Dermis blood vessel endothelial cell (primary cell): ENCODE results near the gene MTOR. TPM values are rescaled to one million over a fixed set of nuclear protein-coding genes. Genes with fewer than 3 reads are reported as not detected.

Experiments
- DNase-seq: peaks from one replicate; pipeline ENCODE4 v3.0.0; 2010
- total RNA-seq: library from RNA; depleted of rRNA; stranded (reverse); fragments of >200 nt; gene quantifications from 2 replicates; pipeline ENCODE4 v1.2.3, GENCODE V29; 2014

MTOR gene
- total RNA-seq, 1 donor from 2014 or later, result 63.5 TPM

DNA sequence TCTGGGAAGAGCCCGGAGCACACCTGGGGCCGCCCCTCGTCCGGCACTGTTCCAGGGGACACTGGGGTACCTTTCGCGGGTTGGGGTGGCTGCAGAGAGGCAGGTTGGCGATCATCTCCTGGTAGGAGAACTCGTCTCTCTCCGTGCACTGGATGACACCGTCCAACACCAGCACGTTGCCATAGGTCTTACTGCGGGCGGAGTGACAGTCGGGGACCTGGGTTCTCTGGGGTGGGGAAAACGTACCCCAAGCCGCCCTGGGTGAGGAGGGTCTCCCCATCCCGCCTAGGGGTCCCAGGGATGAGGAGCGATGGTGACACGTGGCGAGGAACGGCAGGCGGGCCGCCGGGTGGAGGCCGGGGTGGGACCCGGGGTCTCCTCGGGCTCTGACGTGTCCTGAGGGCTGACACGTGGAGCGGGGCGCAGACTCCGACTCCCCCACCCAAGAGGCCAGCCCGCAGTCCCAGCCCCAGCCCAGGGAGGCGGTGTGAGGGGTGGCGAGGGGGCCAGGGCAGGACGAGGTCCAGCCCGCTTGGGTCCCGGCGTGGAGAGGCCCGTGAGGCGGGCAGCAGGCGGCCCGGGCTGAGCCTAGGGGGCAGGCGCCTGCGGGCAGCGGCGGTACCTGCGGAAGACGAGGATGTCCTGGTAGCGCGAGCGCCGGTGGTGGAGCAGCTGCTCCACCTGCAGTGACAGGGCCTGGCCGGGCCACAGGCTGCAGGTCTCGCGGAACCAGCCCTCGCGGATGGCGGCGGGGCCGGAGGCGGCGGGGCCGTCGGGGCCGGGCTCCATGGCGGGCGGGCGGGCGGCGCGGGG is 203.0 kb downstream of the MTOR start:
- peak; percentile 21 for DNase-seq

DNA sequence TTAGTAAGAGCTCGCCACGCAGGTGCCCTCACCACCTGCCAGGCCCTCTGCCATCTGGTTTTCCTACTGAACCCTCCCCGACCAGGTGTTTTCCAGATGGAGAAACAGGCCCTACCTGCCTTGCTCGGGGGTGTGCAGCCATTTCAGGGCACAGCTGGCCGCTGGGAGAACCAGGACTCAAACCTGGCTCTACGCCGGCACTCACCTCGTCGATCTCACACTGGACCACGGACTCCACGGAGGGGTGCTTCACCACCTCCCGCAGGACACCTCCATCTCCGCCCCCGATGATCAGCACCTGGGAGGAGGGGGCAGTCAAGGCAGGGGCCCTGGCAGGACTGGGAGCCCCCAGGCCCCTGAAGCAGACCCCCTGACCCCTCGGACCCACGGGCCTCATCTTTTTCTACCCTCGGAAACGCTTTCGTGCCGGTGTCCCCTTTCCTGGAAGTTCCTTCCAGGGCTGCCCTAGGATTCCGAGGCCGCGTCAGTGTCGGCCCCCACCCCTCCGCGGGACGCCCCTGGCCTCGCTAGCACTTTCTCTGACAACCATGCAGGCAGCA is 203.7 kb downstream of the MTOR start:
- DNase-seq, result no peak

DNA sequence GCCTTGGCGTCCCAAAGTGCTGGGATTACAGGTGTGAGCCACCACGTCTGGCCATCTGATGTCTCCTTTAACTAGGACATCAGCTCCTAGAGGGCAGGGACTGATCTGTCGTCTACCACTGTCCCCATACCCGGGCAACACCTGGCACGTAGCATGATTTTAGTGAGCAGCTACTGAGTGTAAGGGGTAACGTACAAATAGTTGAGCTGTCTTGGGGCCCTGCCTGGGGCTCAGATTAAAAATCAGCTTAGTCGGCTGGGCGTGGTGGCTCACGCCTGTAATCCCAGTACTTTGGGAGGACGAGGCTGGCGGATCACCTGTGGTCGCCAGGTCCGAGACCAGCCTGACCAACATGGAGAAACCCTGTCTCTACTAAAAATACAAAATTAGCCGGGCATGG is 204.3 kb downstream of the MTOR start:
- no peak for DNase-seq

DNA sequence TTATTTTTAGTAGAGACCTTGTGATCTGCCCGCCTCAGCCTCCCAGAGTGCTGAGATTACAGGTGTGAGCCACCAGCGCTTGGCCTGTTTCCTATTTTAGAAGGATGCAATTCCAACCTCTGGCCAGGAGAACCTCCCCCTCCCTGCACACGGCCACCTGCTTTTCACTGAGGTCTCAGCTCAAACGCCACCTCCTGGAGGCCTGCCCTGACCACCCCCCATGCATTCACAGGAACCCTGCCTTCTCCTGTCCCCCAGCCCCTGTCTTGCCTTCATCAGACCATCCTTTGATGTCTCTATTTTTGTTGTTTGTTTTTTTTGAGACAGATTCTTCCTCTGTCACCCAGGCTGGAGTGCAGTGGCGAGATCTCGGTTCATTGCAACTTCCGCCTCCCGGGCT is 204.9 kb downstream of the MTOR start:
- DNase-seq, result no peak

Other genes with a start within 250 kb of the MTOR start
- gene TARDBP, start 249.9 kb downstream of the MTOR start, total RNA-seq, result 133 and 197 TPM in 2 replicates
- gene MASP2, start 215.3 kb downstream of the MTOR start, total RNA-seq, result not detected in 2 replicates
- gene SRM, start 202.5 kb downstream of the MTOR start, total RNA-seq, result 10.6 and 41.3 TPM in 2 replicates
- 53.6 and 67.8 TPM in 2 replicates for gene EXOSC10, start 162.7 kb downstream of the MTOR start, total RNA-seq
- gene ANGPTL7, start 73.2 kb downstream of the MTOR start, total RNA-seq, result not detected in 2 replicates
- 12.3 and 12.8 TPM in 2 replicates for gene UBIAD1, start 10.6 kb upstream of the MTOR start, total RNA-seq
- gene DISP3, start 216.6 kb upstream of the MTOR start, total RNA-seq, result 0.09 TPM in 1 of 2 replicates, not detected in the other